ENCODE results near the gene CNNM4. TPM values are rescaled to one million over a fixed set of nuclear protein-coding genes. Genes with fewer than 3 reads are reported as not detected.

The CNNM4 gene
- polyA plus RNA-seq, 1 of the 3 experiments (the other 2 are of a cell fraction), result 5.5 TPM

DNA sequence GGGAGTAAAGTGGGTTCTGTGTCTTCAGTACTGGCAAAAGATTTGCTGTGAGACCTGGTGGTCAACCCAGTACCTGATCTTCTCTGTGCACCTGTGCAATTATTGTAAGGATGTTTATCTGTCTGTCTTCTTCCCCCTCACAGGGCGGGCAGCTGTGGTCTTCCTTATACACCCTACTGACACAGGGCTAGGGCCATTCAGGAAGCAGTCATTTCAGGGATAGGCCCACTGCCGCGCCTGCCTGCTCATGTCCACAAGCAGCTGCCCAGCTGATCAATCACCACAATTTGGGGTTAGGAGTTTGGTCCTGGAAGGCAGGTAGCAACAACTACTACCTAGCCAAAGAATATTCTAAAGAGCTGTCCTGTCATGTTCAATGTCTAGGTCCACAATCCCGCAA lies 1.2 kb upstream of the CNNM4 start:
- 100% methylated on average over 3 of the region's 4 CpGs for WGBS (ENCODE audit: low lambda C conversion rate)
- no peak for DNase-seq

DNA sequence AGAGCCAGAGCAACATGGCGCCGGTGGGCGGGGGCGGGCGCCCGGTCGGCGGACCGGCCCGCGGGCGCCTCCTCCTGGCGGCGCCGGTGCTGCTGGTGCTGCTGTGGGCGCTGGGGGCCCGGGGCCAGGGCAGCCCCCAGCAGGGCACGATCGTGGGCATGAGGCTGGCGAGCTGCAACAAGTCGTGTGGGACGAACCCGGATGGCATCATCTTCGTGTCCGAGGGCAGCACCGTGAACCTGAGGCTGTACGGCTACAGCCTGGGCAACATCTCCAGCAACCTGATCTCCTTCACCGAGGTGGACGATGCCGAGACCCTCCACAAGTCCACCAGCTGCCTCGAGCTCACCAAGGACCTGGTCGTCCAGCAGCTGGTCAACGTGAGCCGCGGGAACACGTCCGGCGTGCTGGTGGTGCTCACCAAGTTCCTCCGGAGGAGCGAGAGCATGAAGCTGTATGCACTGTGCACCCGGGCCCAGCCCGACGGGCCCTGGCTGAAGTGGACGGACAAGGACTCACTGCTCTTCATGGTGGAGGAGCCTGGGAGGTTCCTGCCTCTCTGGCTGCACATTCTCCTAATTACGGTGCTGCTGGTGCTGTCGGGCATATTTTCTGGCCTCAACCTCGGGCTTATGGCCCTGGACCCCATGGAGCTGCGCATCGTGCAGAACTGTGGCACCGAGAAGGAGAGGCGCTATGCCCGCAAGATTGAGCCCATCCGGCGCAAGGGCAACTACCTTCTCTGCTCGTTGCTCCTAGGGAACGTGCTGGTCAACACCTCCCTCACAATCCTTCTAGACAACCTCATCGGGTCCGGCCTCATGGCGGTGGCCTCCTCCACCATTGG lies 507 bp downstream of the CNNM4 start:
- peak overlapping the region; percentile 60 for H3K9ac ChIP-seq
- H3F3A ChIP-seq (replicated peaks; ENCODE audit: insufficient read depth), result peaks cover 3% of the 10 kb centered on the region
- no peaks in the 10 kb centered on the region for H3K36me3 ChIP-seq (replicated peaks in 1 of 2; ENCODE audit: control insufficient read depth in 1 of 2, insufficient read depth in 2 of 2, low read length in 1 of 2)
- H3K27ac ChIP-seq (ENCODE audit: low read depth in 2 of 2, low read length in 1 of 2), result peak overlapping the region in 1 of 2 experiments; percentile 75; a peak in 3 of 4 replicates
- peak overlapping the region; percentile 87 for H2AFZ ChIP-seq (ENCODE audit: low read depth)
- 72% methylated on average over 19 of the region's 59 CpGs for WGBS (ENCODE audit: low lambda C conversion rate)
- TF ChIP-seq ELF1 (IDR thresholded peaks at IDR 0.05) (no peak), SMC3 (IDR thresholded peaks at IDR 0.05; ENCODE audit: low read depth, low read length) (peak; percentile 27; the same call in 1 of the 2 replicates), NRF1 (IDR thresholded peaks at IDR 0.05; ENCODE audit: low read depth, low read length) (no peak), RCOR1 (IDR thresholded peaks at IDR 0.05; ENCODE audit: low read length) (no peak), MXI1 (IDR thresholded peaks at IDR 0.05; ENCODE audit: low read depth, low read length) (no peak; the same call in 1 of the 2 replicates), JUND (IDR thresholded peaks at IDR 0.05) (no peak)
- TF ChIP-seq, protein P1, sequence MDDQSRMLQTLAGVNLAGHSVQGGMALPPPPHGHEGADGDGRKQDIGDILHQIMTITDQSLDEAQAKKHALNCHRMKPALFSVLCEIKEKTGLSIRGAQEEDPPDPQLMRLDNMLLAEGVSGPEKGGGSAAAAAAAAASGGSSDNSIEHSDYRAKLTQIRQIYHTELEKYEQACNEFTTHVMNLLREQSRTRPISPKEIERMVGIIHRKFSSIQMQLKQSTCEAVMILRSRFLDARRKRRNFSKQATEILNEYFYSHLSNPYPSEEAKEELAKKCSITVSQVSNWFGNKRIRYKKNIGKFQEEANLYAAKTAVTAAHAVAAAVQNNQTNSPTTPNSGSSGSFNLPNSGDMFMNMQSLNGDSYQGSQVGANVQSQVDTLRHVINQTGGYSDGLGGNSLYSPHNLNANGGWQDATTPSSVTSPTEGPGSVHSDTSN (IDR thresholded peaks at IDR 0.05), result no peak
- TF ChIP-seq, protein P2, sequence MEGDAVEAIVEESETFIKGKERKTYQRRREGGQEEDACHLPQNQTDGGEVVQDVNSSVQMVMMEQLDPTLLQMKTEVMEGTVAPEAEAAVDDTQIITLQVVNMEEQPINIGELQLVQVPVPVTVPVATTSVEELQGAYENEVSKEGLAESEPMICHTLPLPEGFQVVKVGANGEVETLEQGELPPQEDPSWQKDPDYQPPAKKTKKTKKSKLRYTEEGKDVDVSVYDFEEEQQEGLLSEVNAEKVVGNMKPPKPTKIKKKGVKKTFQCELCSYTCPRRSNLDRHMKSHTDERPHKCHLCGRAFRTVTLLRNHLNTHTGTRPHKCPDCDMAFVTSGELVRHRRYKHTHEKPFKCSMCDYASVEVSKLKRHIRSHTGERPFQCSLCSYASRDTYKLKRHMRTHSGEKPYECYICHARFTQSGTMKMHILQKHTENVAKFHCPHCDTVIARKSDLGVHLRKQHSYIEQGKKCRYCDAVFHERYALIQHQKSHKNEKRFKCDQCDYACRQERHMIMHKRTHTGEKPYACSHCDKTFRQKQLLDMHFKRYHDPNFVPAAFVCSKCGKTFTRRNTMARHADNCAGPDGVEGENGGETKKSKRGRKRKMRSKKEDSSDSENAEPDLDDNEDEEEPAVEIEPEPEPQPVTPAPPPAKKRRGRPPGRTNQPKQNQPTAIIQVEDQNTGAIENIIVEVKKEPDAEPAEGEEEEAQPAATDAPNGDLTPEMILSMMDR (IDR thresholded peaks at IDR 0.05), result peak; percentile 62
- no peak for DNase-seq
- no peaks in the 10 kb centered on the region for H4K20me1 ChIP-seq (ENCODE audit: insufficient read depth)
- H3K27me3 ChIP-seq (ENCODE audit: insufficient read depth), result no peaks in the 10 kb centered on the region
- POLR2A ChIA-PET, result interaction anchor here (1.0 to 2.0 kb wide), 4 partner anchors 12 to 123 kb away, joined by 3 to 6 read pairs (median 4); partner anchors contain the start of genes ANKRD39 and KANSL3
- H3K4me3 ChIP-seq (ENCODE audit: low read depth in 2 of 2, low read length in 1 of 2), result peak overlapping the region; percentile 61 to 74
- CTCF ChIA-PET, result interaction anchor here (0.6 to 6.8 kb wide), 19 partner anchors 9 to 351 kb away, joined by 3 to 58 read pairs (median 4); partner anchors contain the start of genes CNNM3, KANSL3 and LMAN2L
- H3K9me3 ChIP-seq, result no peaks in the 10 kb centered on the region
- peaks cover 16 to 38% of the 10 kb centered on the region in 2 experiments; a peak in 2 of 4 replicates for H3K4me1 ChIP-seq (ENCODE audit: control insufficient read depth in 1 of 2, insufficient read depth in 2 of 2, low read depth in 1 of 2, low read length in 1 of 2)
- H3K4me2 ChIP-seq, result peak overlapping the region; percentile 96
- H3K9me2 ChIP-seq, result no peaks in the 10 kb centered on the region
- H3K79me2 ChIP-seq (ENCODE audit: insufficient read depth), result peaks cover 7% of the 10 kb centered on the region; the same call in 1 of the 2 replicates

More for the DNA sequence above, 1.2 kb upstream of the CNNM4 start:
- H2AFZ ChIP-seq (ENCODE audit: low read depth), result no peak overlapping the region; the same call in 1 of the 2 replicates
- no peaks in the 10 kb centered on the region for H3K36me3 ChIP-seq (replicated peaks in 1 of 2; ENCODE audit: control insufficient read depth in 1 of 2, insufficient read depth in 2 of 2, low read length in 1 of 2)
- H3K4me2 ChIP-seq, result no peak overlapping the region
- no peaks in the 10 kb centered on the region for H4K20me1 ChIP-seq (ENCODE audit: insufficient read depth)
- H3K4me1 ChIP-seq (ENCODE audit: control insufficient read depth in 1 of 2, insufficient read depth in 2 of 2, low read depth in 1 of 2, low read length in 1 of 2), result peaks cover 16 to 38% of the 10 kb centered on the region in 2 experiments; a peak in 2 of 4 replicates
- TF ChIP-seq EZH2phosphoT487 (IDR thresholded peaks at IDR 0.05; ENCODE audit: borderline replicate concordance, low read depth) (no peak), GABPA (IDR thresholded peaks at IDR 0.05; ENCODE audit: low read depth) (no peak), RXRA (IDR thresholded peaks at IDR 0.05; ENCODE audit: borderline replicate concordance, low read depth) (no peak), FOSL2 (IDR thresholded peaks at IDR 0.05; ENCODE audit: borderline replicate concordance, low read depth) (no peak), YY1 (IDR thresholded peaks at IDR 0.05; ENCODE audit: low read depth) (no peak), ELF1 (IDR thresholded peaks at IDR 0.05) (no peak), SMC3 (IDR thresholded peaks at IDR 0.05; ENCODE audit: low read depth, low read length) (no peak), MEF2A (IDR thresholded peaks at IDR 0.05; ENCODE audit: borderline replicate concordance, low read depth) (no peak), CHD2 (IDR thresholded peaks at IDR 0.05; ENCODE audit: low read length, partially characterized antibody) (no peak)
- TF ChIP-seq, protein P2 (IDR thresholded peaks at IDR 0.05), result no peak
- H3K9me3 ChIP-seq, result no peaks in the 10 kb centered on the region
- peaks cover 7% of the 10 kb centered on the region; the same call in 1 of the 2 replicates for H3K79me2 ChIP-seq (ENCODE audit: insufficient read depth)
- no peak overlapping the region for H3K27ac ChIP-seq (ENCODE audit: low read depth in 2 of 2, low read length in 1 of 2)
- H3F3A ChIP-seq (replicated peaks; ENCODE audit: insufficient read depth), result peaks cover 3% of the 10 kb centered on the region
- POLR2A ChIA-PET, result no interaction called here
- no peaks in the 10 kb centered on the region for H3K9me2 ChIP-seq
- no peaks in the 10 kb centered on the region for H3K27me3 ChIP-seq (ENCODE audit: insufficient read depth)
- no peak overlapping the region for H3K4me3 ChIP-seq (ENCODE audit: low read depth in 2 of 2, low read length in 1 of 2)
- CTCF ChIA-PET, result interaction anchor here (1.9 to 6.8 kb wide), 2 partner anchors 10 to 26 kb away, joined by 8 to 58 read pairs; no protein-coding TSS in a partner anchor
- H3K9ac ChIP-seq, result no peak overlapping the region
